ENCODE data around the gene ERG. TPM values are rescaled to one million over a fixed set of nuclear protein-coding genes. Genes with fewer than 3 reads are reported as not detected.

Gene ERG
- polyA plus RNA-seq, 1 of the 3 experiments (the other 2 are of a cell fraction), result not detected

GRCh38 chr21:38489729-38490128 lies 8.5 kb downstream of the ERG start (continued):
- TF ChIP-seq USF1 (IDR thresholded peaks at IDR 0.05; ENCODE audit: borderline replicate concordance, low read depth), result no peak
- TF ChIP-seq JUND (IDR thresholded peaks at IDR 0.05), result no peak
- TF ChIP-seq CHD2 (IDR thresholded peaks at IDR 0.05; ENCODE audit: low read length, partially characterized antibody), result no peak
- TF ChIP-seq USF2 (IDR thresholded peaks at IDR 0.05; ENCODE audit: borderline replicate concordance, low read depth, low read length), result no peak
- no peak for TF ChIP-seq FOSL2 (IDR thresholded peaks at IDR 0.05; ENCODE audit: borderline replicate concordance, low read depth)
- TF ChIP-seq MEF2A (IDR thresholded peaks at IDR 0.05; ENCODE audit: borderline replicate concordance, low read depth), result no peak
- no peak for TF ChIP-seq ZBTB33 (IDR thresholded peaks at IDR 0.05; ENCODE audit: borderline replicate concordance, low read depth)
- no peak for TF ChIP-seq GATA2 (CRISPR knock-in tag; IDR thresholded peaks at IDR 0.05)
- no peak for TF ChIP-seq FOXJ3 (CRISPR knock-in tag; IDR thresholded peaks at IDR 0.05)
- TF ChIP-seq EP300 (IDR thresholded peaks at IDR 0.05; ENCODE audit: borderline replicate concordance in 1 of 2, low read depth in 1 of 2, low read length in 1 of 2), result no peak

- H3F3A ChIP-seq (replicated peaks; ENCODE audit: insufficient read depth), result peaks cover 4% of the 10 kb centered on the region
- H3K27ac ChIP-seq (ENCODE audit: low read depth in 2 of 2, low read length in 1 of 2), result no peak overlapping the region
- CTCF ChIA-PET, result interaction anchor here (1.3 to 2.0 kb wide), 2 partner anchors 17 to 815 kb away, joined by 3 to 8 read pairs; no protein-coding TSS in a partner anchor
- no peaks in the 10 kb centered on the region for H3K9me2 ChIP-seq
- H3K79me2 ChIP-seq (ENCODE audit: insufficient read depth), result no peaks in the 10 kb centered on the region
- no peaks in the 10 kb centered on the region for H4K20me1 ChIP-seq (ENCODE audit: insufficient read depth)
- POLR2A ChIA-PET, result no interaction called here
- TF ChIP-seq MAX (IDR thresholded peaks at IDR 0.05; ENCODE audit: low read depth) (no peak), MXI1 (IDR thresholded peaks at IDR 0.05; ENCODE audit: low read depth, low read length) (no peak), FOXJ3 (CRISPR knock-in tag; IDR thresholded peaks at IDR 0.05) (no peak), RAD21 (IDR thresholded peaks at IDR 0.05; ENCODE audit: low read length) (no peak), NRF1 (IDR thresholded peaks at IDR 0.05; ENCODE audit: low read depth, low read length) (no peak), IRF3 (IDR thresholded peaks at IDR 0.05; ENCODE audit: low read depth, low read length) (no peak), GATA2 (CRISPR knock-in tag; IDR thresholded peaks at IDR 0.05) (no peak), GABPA (IDR thresholded peaks at IDR 0.05; ENCODE audit: low read depth) (no peak), PBX3 (IDR thresholded peaks at IDR 0.05) (no peak), NFIC (IDR thresholded peaks at IDR 0.05; ENCODE audit: borderline replicate concordance) (no peak)
- no peak overlapping the region for H3K4me3 ChIP-seq (ENCODE audit: low read depth in 2 of 2, low read length in 1 of 2)
- H3K9me3 ChIP-seq, result no peaks in the 10 kb centered on the region
- peaks cover 0 to 4% of the 10 kb centered on the region in 2 experiments; a peak in 1 of 4 replicates for H3K4me1 ChIP-seq (ENCODE audit: control insufficient read depth in 1 of 2, insufficient read depth in 2 of 2, low read depth in 1 of 2, low read length in 1 of 2)
- H2AFZ ChIP-seq (ENCODE audit: low read depth), result no peak overlapping the region
- 95% methylated on average over 3 of the region's 3 CpGs for WGBS (ENCODE audit: low lambda C conversion rate)
- H3K4me2 ChIP-seq, result no peak overlapping the region
- H3K36me3 ChIP-seq (replicated peaks in 1 of 2; ENCODE audit: control insufficient read depth in 1 of 2, insufficient read depth in 2 of 2, low read length in 1 of 2), result no peaks in the 10 kb centered on the region
- no peaks in the 10 kb centered on the region for H3K27me3 ChIP-seq (ENCODE audit: insufficient read depth)
- DNase-seq, result no peak
- no peak overlapping the region for H3K9ac ChIP-seq
These were observed 9.0 kb downstream of the ERG start for GRCh38 chr21:38489271-38489652.
